Skin epidermis (tissue), 12 donors: Measurements from ENCODE around the gene SOX5.

Source experiments
- H3K27ac ChIP-seq, 21 experiments: fragments of 200-600 bp; sonication (generic) in 11 of 21; one replicate each; pipeline ENCODE4 v1.5.0; 2020; ENCODE audit warnings: mild to moderate bottlenecking in 3 of 21, inconsistent platforms in 2 of 21, moderate library complexity in 2 of 21
- H3K4me3 ChIP-seq, 7 experiments: fragments of 200-600 bp; sonication (generic) in 2 of 7; one replicate each; pipeline ENCODE4 v1.5.0; 2020; ENCODE audit warnings: inconsistent platforms in 2 of 7, mild to moderate bottlenecking in 2 of 7, moderate library complexity in 1 of 7

Gene SOX5

GRCh38 chr12:23648546-23648945, 300.9 kb downstream of the SOX5 start:
- Histone ChIP-seq H3K4me3 (no peak overlapping the region), H3K27ac (no peak overlapping the region)

GRCh38 chr12:23640754-23641153, 308.7 kb downstream of the SOX5 start:
- Histone ChIP-seq H3K27ac (no peak overlapping the region), H3K4me3 (no peak overlapping the region)

- Histone ChIP-seq H3K27ac (no peak overlapping the region), H3K4me3 (no peak overlapping the region)
Observed at GRCh38 chr12:23634344-23634743, 315.1 kb downstream of the SOX5 start.

GRCh38 chr12:23631786-23632377, 317.6 kb downstream of the SOX5 start:
- H3K4me3 ChIP-seq = no peak overlapping the region
- no peak overlapping the region for H3K27ac ChIP-seq

GRCh38 chr12:23630524-23630923, 318.9 kb downstream of the SOX5 start:
- Histone ChIP-seq H3K4me3 (no peak overlapping the region), H3K27ac (no peak overlapping the region)

DNA sequence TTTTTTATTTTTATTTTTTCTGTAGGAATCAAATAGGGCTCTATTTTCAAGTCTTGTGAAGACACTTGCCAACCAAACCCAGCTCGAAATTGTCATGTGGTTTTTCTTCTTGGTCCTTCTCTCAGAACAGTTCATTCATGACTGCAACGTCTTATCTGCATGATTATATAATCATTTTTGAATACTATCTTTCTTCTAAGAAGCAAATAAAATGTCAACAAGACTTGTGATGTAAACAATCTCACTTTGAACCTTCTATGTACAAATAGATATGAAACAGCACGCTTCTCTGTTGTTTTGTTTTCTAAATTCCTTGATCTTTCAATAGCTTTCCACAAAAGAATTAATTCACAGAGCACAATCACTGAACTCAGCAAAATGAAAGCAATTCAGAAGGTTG, 320.7 kb downstream of the SOX5 start:
- no peak overlapping the region for H3K27ac ChIP-seq
- H3K4me3 ChIP-seq = no peak overlapping the region

DNA sequence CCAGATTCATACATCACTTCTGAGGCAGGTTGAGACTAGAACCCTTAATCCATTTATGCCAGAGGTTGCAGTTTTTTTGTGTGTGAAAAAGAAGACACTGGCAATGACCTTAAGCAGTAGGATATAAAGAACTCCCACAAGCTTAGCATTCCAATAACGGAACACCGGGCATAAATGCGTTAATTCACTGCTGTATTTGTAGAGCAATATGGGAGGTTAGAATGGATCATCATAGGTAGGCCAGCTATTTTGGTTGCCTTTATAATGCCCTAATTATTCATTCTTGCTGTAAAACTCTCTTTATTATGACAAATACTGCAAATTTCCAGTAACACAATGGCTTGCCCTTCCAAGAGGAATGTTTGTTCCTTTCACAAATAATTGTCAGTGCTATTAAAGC, 322.7 kb downstream of the SOX5 start:
- Histone ChIP-seq H3K4me3 (no peak overlapping the region), H3K27ac (no peak overlapping the region)

- Histone ChIP-seq H3K27ac (no peak overlapping the region), H3K4me3 (no peak overlapping the region)
Observed at GRCh38 chr12:23621900-23622299, 327.6 kb downstream of the SOX5 start.

DNA sequence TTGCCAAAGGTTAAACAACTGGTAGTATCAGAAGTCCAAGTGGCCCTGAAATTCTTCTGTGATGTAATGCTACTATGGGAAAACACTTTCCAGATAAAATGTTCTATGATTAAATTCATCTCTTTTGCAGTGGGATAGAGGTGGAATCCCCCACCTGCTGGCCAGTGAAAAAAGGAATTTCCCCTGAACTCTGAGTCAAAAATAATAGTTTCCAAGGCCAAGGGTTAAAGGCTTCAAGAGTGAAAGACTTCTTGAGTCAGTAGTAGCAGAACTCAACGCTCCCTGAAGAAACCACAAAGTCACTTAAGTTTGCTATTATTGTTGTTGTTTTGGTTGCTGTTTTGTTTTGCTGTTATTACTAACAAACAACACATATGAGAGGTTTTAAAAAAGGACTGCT, 330.8 kb downstream of the SOX5 start:
- Histone ChIP-seq H3K4me3 (no peak overlapping the region), H3K27ac (no peak overlapping the region)

DNA sequence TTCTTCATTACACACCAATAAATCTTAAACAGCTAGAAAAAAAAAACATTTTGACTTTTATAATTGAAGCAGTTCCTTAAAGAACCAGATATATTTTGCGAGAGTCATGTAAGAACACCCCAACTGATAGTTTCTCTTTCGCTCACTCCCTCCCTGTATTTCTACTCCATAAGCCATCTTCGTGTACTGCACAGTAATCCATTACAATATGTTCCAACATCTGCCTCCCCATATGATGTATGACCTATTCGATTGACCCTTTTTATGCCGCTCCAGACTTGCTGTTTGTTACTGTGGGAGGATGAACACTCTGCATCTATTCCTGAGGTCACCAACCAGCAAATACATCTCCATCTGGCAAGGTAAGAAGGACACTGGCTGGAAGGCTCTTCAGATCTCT, 331.7 kb downstream of the SOX5 start:
- H3K4me3 ChIP-seq = no peak overlapping the region

GRCh38 chr12:23614280-23614679, 335.2 kb downstream of the SOX5 start:
- Histone ChIP-seq H3K4me3 (no peak overlapping the region), H3K27ac (no peak overlapping the region)

More for the DNA sequence above, 331.7 kb downstream of the SOX5 start:
- H3K27ac ChIP-seq = no peak overlapping the region

DNA sequence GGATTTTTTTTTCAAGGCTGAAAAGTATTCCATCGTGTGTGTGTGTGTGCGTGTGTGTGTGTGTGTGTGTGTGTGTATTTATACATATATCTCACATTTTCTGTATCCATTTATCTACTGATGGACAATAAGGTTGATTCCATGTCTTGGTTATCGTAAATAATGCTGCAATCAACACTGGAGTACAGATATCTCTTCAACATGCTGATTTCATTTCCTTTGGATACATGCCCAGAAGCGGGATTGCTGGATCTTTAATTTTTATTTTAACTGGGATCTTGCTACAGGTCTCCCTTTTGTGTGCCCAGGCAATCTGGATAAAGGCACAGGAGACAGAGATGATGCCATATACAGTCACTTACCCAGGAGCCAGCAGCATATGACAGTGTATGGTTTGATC, 338.1 kb downstream of the SOX5 start:
- no peak overlapping the region for H3K27ac ChIP-seq
- no peak overlapping the region for H3K4me3 ChIP-seq

DNA sequence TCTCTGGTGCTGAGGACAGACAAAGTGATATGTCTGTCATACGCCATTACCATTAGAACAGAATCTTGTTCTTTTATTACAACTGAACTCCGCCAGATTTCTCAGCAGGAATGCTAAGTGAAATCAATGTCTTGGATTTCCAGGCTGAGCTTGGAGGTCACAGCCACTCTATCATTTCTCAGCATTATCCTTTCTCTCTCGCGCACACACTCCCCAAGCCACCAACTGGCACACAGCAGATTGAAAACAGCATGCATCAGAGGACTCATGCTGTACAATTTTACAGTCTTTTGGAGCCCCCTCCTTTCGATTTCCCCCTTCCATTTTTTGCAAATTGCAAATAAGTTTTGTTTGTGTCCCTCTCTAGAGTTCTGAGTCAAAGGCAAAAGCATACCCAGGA, 348.6 kb downstream of the SOX5 start:
- Histone ChIP-seq H3K27ac (no peak overlapping the region), H3K4me3 (no peak overlapping the region)

- H3K4me3 ChIP-seq = no peak overlapping the region
- no peak overlapping the region for H3K27ac ChIP-seq
Observed at GRCh38 chr12:23596568-23596967, 352.9 kb downstream of the SOX5 start.

- Histone ChIP-seq H3K4me3 (no peak overlapping the region), H3K27ac (no peak overlapping the region)
Observed at GRCh38 chr12:23587833-23588559, 361.5 kb downstream of the SOX5 start.

GRCh38 chr12:23585782-23586163, 363.7 kb downstream of the SOX5 start:
- Histone ChIP-seq H3K4me3 (no peak overlapping the region), H3K27ac (no peak overlapping the region)

DNA sequence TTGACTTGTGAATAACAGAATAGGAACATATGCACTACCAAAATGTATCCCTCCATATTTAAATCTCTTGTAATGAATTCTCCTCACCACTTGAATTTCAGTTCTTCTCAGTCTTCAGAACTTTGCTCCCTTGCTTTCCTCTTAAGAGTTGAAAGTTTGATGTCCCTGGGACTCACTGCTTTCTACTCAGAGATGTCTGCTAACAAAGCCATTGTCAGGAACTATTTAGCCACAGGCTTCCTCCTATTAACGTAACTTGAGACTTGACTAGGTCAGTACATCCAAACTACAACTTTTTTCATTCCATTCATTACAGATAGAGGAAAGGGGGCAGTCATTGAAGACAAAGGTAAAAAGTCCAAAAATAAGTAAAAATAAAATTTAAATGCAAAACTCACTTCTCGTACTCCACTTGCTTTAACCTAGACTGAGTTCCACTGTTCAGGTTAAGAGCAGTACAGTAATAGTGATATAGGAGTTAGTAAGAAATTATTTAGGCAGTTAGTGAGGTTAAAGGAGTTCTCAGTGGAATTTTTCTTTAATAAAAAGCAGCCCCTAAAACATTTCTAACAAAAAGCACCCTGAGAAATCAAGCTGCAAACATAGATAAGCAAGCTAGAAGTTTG, 364.2 kb downstream of the SOX5 start:
- H3K27ac ChIP-seq = no peak overlapping the region

DNA sequence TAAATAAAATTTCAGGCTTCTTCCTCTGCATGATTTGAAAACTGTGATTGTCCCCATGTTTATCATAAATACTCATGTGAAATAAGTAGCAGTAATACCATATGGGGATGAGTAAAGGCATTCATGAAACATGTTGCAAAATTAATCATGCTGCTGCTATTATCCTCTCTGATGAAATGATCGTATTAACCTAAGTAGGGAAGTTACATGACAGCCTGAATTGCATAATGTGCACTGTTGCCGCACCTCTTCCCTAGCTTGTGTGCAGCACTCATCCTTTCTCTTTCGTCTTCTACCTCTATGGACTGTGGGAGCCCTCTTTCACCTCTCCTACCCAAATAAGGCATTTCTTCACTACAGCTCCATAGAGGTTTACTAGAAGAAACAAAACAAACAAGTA, 367.6 kb downstream of the SOX5 start:
- Histone ChIP-seq H3K27ac (no peak overlapping the region), H3K4me3 (no peak overlapping the region)

More for the DNA sequence above, 364.2 kb downstream of the SOX5 start:
- H3K4me3 ChIP-seq = no peak overlapping the region

DNA sequence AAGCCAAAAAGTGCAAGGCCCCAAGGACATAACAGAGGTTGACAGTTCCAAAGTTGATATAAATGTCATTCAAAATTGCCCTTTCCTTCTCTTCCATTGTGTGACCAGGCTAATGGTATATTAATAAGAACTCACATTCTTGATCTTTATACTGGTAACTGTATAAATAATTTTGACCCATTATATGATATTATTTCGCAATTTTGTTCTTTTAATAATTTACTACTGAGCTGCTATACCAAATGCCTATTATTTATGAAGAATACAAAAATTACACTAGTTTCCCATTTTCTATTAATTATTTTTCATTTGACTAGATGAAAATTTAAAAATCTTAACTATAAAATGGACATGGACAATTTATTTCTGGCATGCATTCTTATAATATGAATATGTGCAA, 370.2 kb downstream of the SOX5 start:
- Histone ChIP-seq H3K4me3 (no peak overlapping the region), H3K27ac (no peak overlapping the region)

- Histone ChIP-seq H3K4me3 (no peak overlapping the region), H3K27ac (no peak overlapping the region)
Observed at GRCh38 chr12:23576372-23576771, 373.1 kb downstream of the SOX5 start.

DNA sequence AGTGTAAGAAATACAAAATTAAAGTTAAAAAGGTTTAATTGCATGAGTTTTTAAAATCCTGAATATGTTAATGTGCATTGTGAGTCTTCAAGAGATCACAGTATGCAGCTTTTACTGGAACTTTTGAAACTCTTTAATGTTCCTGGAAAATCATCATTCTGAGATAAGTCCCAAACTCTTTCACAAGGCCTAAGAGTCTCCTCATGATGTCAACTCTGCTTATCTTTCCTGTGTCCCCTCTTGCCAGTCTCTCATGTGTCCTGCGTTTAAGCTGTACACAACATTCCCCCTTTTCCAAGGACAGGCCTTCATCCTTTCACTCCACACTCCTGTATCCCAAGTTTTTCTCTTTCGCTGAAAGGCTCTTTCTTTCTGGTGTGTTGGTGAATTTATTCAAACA, 380.1 kb downstream of the SOX5 start:
- no peak overlapping the region for H3K27ac ChIP-seq
- no peak overlapping the region for H3K4me3 ChIP-seq
